ENCODE data around the gene HS6ST3.
"Not testable (repeated sequence)": the region's sequence is repeated elsewhere in the genome, so short reads cannot be mapped to it uniquely, and the experiment has no call there.

HS6ST3 gene

DNA sequence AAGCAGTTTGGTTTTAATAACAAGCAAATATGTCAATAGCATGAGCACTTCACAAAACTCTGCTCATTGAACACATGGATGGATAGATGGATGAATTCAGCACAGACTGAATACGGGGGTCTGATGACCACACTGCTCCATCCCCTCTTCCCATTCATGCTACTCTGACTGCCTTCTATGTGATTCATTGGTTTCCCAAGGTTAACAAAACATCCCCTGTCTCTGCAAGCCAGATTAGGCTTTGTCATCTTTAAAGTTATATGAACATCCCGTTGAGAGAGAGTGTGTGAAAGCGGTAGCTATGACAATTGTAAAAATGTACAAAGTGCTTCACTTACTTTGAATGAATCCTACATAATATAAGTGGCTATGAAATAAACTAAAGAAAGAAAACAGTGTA is 651.9 kb downstream of the HS6ST3 start:
- DNase-seq (ENCODE audit: low read depth): no peak

DNA sequence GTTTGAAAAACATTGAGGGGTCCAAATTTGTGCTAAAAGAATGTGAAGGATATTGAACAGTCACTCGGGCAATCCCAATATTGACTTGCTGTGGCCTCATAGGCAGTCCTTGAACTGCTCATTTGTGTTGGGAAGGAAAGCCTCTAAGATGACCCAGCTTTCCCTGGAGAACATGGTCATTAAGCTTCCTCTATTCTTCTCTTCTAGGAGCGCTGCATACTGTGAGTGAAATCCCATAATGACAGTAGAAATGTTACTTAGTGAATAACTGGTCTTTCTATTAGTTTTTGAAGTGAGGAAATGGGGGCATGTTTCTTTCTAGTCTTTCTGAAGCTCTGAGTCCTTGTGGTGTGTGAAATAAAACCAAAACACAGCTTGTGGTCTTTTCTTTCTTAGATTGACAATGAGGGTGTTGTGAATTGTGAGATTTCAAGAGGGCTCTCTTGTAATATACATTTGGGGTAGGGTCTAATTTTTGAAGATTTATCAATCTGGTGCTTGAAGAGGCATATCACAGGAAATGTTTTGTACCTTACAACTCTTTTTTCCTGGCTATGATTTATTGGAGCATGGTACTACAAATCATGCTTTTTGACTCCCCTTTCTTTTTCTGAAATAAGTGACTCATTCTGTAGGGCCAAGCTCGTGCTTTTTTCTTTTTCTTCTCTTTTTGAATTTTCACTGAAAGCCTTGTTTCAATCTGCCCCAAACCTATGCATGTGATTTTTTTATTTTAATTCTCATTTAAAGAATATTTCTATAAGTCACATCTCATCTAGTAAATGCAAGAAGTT is 653.6 kb downstream of the HS6ST3 start:
- DNase-seq (ENCODE audit: low read depth): no peak

DNA sequence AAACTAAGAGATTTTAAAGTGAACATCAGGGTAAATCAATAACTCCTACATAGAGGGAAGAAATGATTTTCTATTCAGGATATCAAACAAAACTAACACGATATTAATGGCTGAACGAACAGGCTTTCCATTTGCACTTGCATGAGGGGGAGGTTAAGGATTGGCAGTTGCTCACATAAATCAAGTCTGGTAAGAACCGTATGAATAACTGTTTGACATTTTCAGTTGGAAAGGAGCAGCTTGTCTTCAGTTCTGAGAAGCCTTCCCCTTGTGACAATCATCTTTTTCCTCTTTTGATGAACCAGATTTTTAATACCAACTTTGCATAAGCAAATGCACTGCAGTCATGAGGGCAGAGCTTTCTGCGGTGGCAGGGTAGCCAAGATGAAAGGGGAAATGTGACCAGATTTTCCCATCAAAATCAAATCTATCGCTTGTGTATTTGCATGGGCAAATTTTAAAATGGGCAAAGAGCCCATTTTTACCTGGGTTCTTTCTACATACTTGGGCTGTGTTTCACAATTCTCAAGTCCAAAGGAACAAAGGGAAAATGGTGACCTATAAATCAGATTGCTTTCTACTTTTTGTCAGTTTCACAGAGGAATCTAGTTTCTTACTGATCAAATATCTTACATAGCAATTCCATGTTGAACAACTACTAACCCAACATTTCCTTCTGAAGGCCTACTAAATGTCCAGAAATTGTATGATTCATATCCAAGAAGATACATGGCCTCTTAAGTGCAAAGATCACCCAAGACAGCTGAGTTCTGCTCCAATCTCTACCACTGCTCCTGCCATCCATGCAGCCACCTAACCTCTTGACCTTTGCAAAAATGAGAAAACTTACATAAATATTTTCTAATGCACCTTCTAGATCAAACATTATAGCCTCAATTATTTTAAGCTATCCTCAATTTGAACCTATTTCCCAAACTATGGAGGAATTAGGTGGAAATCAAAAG is 654.7 kb downstream of the HS6ST3 start:
- no peak for DNase-seq (ENCODE audit: low read depth)

DNA sequence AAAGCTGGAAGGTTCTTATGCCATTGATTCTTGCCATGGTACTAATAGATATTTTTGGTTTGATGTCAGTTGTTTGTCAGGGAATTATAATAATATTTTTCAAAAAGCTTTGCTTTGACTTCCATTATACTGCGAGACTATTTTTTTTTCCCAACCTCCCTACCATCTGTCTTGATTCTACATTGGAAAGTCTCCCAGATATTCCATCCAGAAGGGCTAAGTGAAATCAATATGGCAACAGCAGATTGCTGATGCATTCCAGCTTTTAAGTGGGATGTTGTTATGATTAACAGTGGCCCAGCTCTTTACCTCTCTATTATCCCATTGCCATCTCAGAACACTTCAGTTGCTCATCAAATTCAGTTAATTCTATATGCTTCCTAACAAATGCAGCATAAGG is 657.0 kb downstream of the HS6ST3 start:
- no peak for DNase-seq (ENCODE audit: low read depth)

DNA sequence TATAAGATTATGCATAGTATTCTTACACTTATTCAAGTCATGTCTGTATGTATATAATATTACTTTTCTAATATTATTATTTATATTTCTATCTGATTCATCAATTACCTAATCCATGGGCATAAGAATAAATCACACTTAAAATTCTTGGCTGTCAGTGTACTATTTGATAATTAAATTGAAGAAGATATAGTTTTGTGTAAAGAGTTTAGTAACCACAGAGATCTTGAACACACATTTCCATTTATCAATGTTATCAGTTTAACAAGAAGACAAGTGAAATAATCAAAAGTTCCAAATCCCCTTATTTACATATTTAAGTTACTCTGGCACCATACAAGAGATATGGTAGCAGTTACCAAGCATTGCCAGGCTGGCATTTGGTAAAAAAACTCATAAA is 659.9 kb downstream of the HS6ST3 start:
- no peak for DNase-seq (ENCODE audit: low read depth)

DNA sequence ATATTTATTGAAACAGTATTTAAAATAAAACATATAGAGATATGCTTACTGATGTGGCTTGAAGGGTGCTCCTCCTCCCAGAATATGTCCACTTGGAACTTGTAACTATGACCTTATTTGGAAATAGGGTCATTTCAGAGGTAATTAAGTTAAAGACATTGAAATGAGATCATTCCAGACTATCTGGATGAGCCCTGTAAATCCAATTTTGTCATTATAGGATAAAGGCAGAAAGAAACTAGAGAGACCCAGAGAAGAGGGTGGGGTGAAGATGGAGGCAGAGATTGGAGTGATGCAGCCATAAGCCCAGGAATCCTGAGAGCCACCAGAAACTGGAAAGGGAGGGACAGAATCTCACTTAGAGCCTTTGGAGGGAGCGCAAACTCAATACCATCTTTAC is 661.2 kb downstream of the HS6ST3 start:
- DNase-seq (ENCODE audit: low read depth): no peak

DNA sequence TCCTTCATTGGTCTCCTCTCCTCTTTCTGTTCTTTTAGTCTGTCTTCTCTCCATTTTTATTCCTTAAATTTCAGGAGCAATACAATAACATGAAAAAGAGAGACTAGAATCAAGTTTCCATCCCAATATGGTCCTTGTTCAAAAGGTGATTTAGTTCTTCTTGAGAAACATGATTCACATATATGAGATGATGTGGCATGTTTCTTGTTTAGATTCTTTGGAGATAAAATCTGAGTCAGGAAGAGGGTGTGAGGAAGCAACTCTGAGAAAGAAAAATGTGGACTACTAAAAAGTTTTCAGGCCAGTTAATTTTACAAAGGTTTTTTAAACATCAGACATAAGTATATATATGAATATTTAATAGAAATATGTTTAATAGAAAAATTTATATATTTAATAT is 673.0 kb downstream of the HS6ST3 start:
- no peak for DNase-seq (ENCODE audit: low read depth)

DNA sequence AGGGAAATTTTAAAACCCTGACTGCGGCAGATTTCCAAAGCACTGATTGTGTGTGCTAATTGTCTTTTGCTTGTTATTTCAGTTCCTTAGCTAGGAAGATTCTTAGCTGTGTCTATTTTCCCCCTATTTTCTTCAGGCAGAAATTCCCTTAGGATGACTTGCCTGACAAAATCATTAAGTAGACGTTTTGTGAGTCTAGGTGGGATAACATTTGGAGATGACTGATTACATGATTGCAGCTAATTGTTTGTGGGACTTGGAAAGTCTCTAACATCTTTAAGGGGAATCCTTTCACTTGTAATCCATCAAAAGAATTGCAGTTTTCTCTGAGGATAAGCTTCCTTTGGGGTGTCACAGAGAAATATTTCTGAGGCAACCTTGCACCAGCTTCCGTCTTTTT is 676.4 kb downstream of the HS6ST3 start:
- no peak for DNase-seq (ENCODE audit: low read depth)

DNA sequence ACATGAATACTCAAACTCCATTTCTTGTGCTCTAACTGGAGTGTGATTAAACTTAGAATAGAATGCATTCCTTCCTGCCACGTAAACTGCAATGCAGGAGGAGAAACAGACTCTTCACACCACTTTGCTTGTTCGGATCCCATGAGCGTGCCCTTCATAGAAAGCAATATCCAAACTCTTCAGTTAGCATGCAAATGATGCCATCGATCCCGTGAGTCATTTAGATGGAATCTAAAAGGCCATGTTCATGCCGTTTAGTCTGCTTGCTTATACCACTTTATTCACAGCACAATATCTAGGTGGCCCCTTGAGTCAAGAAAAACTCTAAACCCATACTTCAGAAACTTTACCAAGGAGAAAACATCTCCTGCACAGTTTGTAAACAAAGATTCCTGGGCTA is 678.6 kb downstream of the HS6ST3 start:
- DNase-seq (ENCODE audit: low read depth): no peak

DNA sequence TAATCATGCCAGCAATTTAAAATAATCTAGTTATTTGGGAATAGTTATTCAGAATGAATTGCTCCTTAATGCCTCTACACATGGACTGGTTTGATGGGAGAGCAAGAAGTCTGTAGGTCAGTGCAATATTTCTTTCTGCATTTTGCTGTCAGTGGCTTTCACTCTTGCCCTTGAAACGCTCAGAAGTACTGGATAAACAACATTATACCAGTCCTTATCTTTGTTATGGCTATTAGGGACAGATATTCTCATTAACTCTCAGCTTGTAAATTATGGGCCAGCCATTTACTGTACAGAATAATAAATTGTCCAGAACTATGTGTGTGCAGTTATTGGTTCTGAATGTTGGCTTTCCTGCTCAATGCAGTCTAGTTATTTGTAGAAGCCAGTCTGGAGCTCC is 680.0 kb downstream of the HS6ST3 start:
- no peak for DNase-seq (ENCODE audit: low read depth)

DNA sequence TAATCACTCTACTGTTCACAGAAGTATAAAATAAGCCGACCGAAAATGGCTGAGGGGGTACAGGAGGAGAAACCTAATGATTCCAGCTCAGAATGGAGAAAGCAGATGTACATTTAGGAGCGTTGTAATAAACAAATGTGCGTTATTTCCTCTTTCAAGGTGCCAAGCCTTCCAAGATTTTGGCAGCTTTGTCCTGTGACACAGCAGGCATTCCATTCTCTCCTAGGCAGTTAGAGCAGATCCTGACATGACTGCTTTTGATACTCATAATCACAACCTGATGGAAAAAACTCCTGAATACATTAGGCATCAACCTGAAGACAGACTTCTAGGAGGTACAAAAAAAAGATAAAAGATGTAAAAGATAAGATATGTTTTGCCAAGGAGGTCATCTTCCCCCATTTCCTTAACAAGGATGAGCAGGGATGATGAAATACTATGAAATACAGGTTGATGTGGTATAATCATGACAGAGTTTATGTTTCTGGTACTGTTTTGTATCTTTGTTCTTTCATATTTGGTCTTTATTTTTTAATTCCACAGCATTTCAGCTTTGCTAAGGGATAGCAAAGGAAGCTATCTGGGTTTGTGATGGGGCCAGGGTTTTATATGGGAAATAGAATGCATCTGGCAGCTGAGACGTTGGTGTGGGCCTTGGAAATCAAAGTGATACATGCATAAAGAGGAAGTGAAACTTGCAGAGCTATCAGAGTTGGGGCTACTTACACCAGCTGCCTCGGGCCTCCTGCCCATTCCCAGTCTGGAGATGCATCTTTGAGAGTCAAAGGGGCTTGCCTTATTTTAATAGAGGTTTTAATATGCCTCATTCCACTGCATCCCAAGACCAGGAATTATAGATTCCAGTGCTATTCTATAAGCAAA is 681.8 kb downstream of the HS6ST3 start:
- no peak for DNase-seq (ENCODE audit: low read depth)

DNA sequence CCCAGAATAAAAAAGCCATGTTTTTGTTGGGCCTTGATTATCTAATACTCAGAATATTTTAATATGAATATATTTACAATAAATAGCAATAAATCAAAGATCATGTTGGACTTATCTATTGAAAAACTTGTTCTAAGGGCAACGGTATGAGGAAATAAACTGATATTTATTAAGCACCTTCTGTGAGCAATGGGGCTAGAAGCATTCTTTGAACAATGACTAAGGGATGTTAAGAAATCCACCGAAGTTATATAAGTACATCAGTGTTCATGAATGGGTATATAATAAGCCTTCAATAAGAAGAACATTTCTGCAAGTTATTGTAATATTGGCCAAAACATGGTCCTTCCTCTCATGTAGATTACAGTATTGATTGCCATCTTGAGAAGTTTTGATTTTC is 682.5 kb downstream of the HS6ST3 start:
- no peak for DNase-seq (ENCODE audit: low read depth)

DNA sequence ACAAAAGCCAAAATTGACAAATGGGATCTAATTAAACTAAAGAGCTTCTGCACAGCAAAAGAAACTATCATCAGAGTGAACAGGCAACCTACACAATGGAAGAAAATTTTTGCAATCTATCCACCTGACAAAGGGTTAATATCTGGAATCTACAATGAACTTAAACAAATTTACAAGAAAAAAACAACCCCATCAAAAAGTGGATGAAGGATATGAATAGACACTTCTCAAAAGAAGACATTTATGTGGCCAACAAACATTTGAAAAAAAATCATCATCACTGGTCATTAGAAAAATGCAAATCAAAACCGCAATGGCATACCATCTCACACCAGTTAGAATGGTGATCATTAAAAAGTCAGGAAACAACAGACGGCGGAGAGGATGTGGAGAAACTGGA is 688.4 kb downstream of the HS6ST3 start:
- not testable (repeated sequence) for DNase-seq (ENCODE audit: low read depth)

DNA sequence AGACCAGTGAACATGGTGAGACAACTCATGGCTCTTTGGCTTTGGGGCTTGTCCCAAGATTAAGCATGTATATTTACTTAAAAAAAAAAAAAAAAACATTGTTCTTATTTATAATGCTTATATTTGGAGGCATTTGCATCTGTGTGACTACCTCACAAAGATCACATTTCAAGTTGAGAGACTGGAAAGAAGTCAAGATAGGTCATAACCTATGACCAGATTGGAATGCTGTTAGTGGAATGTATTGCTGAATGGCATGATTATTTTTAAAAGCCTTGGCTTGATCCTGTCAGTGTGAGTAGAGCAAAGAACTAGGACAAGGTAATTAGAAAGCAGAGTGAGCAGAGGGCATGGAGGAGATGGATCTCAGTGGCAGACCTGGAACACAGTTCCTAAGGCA is 689.8 kb downstream of the HS6ST3 start:
- DNase-seq (ENCODE audit: low read depth): no peak

DNA sequence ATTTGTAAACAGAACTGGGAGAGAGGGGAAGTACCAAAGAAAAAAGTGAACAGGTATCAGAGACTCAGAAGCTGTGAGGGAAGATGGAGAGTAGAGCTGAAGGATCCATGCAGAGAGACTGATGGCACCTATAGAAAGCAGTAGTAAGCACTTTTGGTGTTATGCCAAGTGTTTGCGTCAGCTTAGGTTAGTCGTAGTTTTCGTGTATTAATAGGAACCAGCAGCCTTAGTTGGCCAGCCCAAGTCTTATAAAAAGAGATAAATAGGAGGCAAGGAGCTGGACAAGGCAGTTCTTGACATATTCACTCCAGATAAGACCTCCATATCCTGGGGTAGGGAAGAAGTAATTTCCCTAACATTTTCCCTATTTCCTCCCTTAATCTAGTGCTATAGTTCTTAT is 690.2 kb downstream of the HS6ST3 start:
- no peak for DNase-seq (ENCODE audit: low read depth)

DNA sequence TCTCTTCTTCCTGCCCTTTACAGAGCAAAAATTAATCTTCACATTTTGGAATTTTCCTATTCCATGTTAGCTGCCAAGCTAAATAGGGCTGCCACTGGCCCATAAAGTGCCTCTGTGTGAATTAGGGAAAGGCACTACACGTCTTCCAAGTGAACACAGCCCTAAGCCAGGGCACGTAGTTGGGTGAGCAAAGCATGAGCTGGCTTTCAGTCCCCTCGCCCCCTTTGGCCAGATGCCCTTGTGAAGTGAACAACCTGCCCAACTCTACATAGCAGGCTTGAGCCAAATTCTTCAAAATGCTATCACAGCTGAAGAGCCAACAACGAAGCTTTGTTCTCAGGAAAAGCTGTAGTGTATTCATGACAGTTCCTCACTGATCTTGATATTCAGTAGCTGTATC is 691.2 kb downstream of the HS6ST3 start:
- no peak for DNase-seq (ENCODE audit: low read depth)

DNA sequence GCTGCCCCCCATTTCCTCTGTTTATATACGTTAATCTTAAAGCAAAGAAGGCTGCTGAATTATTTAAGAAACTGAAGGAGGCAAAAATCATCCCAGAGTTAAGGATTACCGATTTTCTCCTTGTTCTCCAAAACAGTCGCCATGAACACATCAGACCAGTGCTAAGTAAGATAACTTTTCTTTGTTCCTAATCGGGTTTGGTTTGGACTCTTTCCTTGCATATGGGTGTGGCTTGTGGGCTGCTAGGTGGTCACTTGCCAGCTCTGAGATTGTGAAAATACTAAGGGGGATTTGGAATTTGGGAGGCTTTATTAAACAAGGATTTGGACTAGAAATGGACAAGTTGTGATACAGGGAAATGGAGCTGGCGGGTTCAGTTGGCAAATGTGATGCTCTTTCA is 692.3 kb downstream of the HS6ST3 start:
- DNase-seq (ENCODE audit: low read depth): no peak

DNA sequence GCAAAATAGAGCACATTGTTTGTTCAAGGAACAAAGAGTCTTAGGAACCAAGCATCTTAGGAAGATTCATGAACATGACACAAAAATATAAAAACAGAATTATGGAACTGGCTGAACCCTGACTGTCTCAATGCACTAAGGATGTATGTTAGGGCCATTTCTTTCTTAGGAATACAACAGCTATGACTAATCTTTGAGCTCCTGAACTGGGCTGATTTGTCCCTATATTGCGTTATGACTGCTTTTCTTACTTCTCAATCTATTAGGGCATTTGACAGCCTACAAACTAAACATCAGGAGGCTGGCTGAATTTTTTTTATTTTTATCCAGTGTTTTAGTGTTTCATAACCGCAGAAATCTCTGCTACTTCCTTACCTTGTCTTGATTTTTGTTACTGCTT is 693.1 kb downstream of the HS6ST3 start:
- no peak for DNase-seq (ENCODE audit: low read depth)

DNA sequence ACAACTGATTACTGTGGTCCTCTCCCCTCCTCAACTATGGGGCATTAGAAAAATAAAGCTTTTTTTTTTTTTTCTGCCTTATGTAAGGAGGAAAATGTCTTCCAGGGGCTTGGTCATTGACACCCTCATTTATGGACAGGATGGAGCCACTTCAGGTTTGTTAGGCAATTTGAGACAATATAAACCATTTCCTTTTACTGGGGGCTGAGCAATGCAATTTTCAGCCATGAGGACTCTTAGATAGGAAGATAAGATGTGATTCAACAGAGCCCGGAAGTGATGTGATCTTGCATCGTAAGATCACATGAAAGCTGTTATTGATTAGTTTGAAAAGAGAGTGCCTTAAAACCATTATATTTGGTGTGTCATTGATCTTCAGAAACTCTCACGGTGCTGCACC is 693.6 kb downstream of the HS6ST3 start:
- no peak for DNase-seq (ENCODE audit: low read depth)

DNA sequence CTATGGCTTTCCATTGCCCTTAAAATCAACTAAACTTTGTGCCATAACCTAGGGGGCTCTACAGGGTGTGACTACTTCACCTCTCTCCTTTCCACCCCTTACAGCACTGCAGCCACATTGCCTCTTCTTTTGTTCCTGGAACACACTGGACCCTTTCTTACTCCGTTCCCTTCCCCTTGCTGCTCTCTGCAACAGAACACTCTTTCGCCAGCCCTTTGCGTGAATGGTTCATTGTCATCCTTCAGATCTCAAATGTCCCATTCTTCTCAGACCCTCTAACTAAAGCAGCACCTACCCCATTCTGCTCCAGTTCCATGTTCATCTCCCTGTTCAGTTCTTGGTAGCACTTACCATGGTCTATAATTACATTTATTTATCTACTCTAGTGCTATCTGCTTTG is 696.1 kb downstream of the HS6ST3 start:
- DNase-seq (ENCODE audit: low read depth): no peak

DNA sequence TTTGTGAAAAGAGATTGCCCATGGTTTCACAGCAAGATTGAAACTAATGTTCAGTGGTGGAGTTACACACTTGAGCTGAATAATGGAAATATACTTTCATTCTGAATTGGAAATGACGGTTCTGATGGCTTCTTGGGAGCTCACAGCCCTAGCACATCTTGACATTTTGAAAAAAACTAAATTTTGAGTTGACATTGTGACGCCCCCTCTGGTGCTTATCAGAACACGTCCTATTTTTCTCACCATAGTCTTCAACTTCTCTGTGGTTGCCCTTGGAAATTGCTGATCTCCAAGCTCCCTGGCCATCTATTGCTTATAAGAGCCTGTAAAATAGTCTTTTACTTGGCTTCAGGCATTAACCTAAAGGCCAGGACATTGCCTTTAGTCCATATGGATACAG is 702.3 kb downstream of the HS6ST3 start:
- DNase-seq (ENCODE audit: low read depth): no peak

DNA sequence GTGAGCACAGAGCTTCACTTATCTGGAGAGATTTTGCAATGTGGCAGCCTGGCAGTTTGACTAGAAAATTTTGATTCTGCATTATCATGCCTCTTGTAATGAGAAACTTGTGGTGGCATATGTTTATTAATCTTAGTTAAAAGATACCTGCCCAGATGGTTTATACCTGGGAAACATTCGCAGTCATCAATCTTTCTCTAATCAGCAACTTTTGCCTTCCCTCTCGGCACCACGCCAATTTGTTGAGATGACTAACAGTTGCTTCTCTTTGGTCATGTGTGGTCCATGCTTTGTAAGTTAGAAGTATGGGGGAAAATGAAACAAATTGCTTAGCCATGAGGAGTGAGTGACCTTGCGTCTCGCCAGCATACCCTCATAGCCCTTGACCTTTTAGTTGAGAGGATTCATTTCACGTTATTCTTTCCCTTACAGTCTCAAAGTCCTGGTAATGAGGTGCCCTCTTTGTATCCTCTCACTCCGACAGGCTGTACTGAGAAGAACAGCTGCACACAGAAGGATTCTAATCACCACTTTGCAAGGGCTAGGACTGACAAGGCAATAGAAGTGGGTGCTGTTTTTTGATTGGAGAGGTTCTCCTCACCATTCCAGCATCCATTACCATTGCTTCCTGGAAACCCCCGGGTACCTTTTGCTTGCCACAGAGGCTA is 703.0 kb downstream of the HS6ST3 start:
- no peak for DNase-seq (ENCODE audit: low read depth)
